ENCODE results near the gene DNAJC25.

DNA sequence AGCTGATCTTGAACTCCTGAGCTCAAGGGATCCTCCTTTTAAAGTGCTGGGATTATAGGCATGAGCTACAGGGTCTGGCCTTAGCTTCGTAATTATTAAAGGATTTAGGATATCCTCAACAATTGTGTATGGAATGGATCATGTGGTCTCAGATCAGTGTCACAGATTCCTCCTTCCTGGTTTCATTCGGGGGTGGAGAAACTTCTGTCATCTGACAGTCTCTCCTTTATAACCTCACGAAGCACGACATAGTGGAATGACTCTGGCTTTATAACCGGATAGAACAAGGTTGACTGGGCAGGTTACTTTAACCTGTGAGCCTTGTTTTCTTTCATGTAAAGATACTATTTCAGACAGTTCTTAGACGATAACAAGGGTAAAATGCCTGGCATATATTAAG lies 25.9 kb downstream of the DNAJC25 start:
- TF ChIP-seq, protein P1, sequence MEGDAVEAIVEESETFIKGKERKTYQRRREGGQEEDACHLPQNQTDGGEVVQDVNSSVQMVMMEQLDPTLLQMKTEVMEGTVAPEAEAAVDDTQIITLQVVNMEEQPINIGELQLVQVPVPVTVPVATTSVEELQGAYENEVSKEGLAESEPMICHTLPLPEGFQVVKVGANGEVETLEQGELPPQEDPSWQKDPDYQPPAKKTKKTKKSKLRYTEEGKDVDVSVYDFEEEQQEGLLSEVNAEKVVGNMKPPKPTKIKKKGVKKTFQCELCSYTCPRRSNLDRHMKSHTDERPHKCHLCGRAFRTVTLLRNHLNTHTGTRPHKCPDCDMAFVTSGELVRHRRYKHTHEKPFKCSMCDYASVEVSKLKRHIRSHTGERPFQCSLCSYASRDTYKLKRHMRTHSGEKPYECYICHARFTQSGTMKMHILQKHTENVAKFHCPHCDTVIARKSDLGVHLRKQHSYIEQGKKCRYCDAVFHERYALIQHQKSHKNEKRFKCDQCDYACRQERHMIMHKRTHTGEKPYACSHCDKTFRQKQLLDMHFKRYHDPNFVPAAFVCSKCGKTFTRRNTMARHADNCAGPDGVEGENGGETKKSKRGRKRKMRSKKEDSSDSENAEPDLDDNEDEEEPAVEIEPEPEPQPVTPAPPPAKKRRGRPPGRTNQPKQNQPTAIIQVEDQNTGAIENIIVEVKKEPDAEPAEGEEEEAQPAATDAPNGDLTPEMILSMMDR (conservative IDR thresholded peaks at IDR 0.05; ENCODE audit: low read depth, low read length), result no peak
- TF ChIP-seq EZH2 (IDR thresholded peaks at IDR 0.05; ENCODE audit: borderline replicate concordance, low read depth, low read length, poor library complexity, severe bottlenecking), result no peak

Measured in A673 (cell line).